Measurements from ENCODE around the gene RSRC1.

DNA sequence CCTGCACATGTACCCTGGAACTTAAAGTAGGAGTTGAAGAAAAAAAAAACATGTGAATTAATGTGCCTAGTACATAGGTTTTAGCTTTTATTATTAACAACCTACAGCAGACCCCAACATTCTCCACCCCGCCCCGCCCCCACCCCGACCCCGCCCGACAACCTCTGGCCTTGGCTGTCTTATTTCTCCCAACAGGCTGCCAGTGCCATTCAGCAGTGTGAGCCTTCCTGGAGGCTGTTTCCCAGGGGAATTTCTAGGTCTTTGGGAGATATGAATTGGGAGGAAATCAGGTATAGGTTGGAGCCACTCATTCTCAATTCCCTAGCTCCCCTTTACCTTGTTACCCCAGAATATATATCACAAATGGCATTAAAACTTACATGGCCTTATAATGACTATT is 452.8 kb downstream of the RSRC1 start:
- TF ChIP-seq, protein P1, sequence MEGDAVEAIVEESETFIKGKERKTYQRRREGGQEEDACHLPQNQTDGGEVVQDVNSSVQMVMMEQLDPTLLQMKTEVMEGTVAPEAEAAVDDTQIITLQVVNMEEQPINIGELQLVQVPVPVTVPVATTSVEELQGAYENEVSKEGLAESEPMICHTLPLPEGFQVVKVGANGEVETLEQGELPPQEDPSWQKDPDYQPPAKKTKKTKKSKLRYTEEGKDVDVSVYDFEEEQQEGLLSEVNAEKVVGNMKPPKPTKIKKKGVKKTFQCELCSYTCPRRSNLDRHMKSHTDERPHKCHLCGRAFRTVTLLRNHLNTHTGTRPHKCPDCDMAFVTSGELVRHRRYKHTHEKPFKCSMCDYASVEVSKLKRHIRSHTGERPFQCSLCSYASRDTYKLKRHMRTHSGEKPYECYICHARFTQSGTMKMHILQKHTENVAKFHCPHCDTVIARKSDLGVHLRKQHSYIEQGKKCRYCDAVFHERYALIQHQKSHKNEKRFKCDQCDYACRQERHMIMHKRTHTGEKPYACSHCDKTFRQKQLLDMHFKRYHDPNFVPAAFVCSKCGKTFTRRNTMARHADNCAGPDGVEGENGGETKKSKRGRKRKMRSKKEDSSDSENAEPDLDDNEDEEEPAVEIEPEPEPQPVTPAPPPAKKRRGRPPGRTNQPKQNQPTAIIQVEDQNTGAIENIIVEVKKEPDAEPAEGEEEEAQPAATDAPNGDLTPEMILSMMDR (IDR thresholded peaks at IDR 0.05; ENCODE audit: insufficient read depth, low read length, poor library complexity, severe bottlenecking): no peak
- no peak for TF ChIP-seq EZH2phosphoT487 (conservative IDR thresholded peaks at IDR 0.05; ENCODE audit: low read length)

All from SU-DHL-6 (cell line).